H1 (cell line): Measurements from ENCODE around the gene UPF2. TPM values are rescaled to one million over a fixed set of nuclear protein-coding genes. Genes with fewer than 3 reads are reported as not detected.

ENCODE experiments used
- CHD7 ChIP-seq: fragments of 300-600 bp; sonication (generic); IDR thresholded peaks from 2 replicates; pipeline ENCODE4 v1.7.1; 2012; ENCODE audit warnings: low read length, moderate library complexity, mild to moderate bottlenecking, inconsistent platforms; ENCODE audit not compliant: insufficient replicate concordance
- CTCF ChIP-seq, 3 experiments: IDR thresholded peaks; 1 replicate in 2 of 3; 2 replicates in 1 of 3; pipeline versions ENCODE4 v1.5.1 to v1.6.1; 2011; ENCODE audit warnings: low read length in 3 of 3, mild to moderate bottlenecking in 3 of 3, inconsistent platforms in 2 of 3, low read depth in 1 of 3, moderate library complexity in 1 of 3; ENCODE audit not compliant: insufficient read depth in 1 of 3; ENCODE audit errors: control extremely low read depth in 1 of 3
- NRF1 ChIP-seq: IDR thresholded peaks from 2 replicates; pipeline ENCODE4 v1.6.1; 2011; ENCODE audit warnings: mild to moderate bottlenecking, low read depth, low read length, improper control_type of control experiment
- polyA plus RNA-seq, 7 experiments: library from polyadenylated mRNA; depleted of rRNA in 3 of 7; stranded (reverse) in 5 of 7; unstranded in 2 of 7; fragments of >200 nt in 5 of 7; fragments of 200-250 nt in 2 of 7; gene quantifications; 1 replicate in 5 of 7; 2 replicates in 1 of 7; 4 replicates in 1 of 7; pipeline versions ENCODE4 v1.2.1 to v1.2.3, GENCODE V29; 2011 to 2013; ENCODE audit warnings: missing spikeins in 2 of 7, mixed read lengths in 2 of 7
- total RNA-seq: library from RNA; stranded (reverse); fragmentation: NEBNext Ultra II Directional; extraction: Animal tissue kit (Norgen Biotek cat#: 25700); gene quantifications from 2 replicates; pipeline ENCODE4 v1.2.1, GENCODE V29; 2021

The UPF2 gene
- total and polyA plus RNA-seq, 2 of the 8 experiments (the other 6 are each of a cell fraction or from before 2014, with no cell fraction given): 6.2 to 32.8 TPM

GRCh38 chr10:11876805-11877590 lies 165.6 kb downstream of the UPF2 start (continued):
- no peak for TF ChIP-seq CHD7
- no peak for TF ChIP-seq NRF1
- no peak for TF ChIP-seq CTCF (IDR thresholded peaks at IDR 0.05; ENCODE audit: control extremely low read depth in 1 of 3, insufficient read depth in 1 of 3, low read depth in 1 of 3, low read length in 3 of 3)
- TF ChIP-seq, all 59 proteins: peak for 0
